ENCODE data around the gene SH2B3.

DNA sequence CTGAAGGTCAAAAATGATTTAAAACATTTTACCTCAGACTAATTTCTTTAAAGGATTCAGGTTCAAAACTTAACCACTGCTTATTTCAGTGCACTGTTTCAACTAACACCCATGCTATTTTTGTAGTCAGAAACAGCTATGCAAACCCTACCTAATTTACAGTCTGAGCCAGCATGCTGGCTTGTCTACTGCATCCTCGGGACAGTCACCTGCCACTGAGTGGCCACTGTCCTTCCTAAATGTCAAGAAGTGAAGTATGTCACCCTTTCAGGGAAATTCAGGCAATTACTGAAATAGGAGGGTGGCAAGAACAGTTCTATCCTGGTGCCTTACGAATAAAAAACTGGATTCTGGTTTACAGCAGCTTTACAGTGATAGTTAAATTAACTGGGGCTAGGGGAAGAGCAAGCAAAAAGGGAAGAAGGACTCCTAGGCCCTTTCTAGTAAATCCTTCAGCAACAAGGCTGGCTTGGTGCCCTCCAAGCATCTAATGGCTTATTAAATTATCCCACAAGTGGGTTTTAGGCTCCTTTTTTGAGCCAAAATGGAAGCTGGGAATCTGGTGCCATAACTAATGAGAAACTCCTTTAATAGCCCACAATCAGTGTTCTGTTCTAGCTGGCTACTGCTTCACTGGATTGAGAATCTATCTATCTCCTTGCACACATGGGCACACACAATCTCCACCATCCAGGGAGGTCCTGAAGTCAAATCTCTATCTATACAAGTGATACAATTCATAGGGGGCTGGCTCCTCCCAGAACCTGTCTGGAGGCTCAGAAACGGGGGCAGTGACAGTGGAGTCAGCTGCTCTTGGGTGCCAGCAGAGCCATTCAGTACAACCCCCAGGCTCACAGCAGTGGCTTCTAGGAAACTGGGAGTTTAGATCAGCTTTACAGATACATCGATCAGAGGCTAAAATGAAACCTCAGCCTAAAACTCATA, 43.4 kb downstream of the SH2B3 start:
- TF ChIP-seq POLR2AphosphoS5 (IDR thresholded peaks at IDR 0.05; ENCODE audit: low read depth) = 0 out of 2 replicates have a peak, but pooled peaks have one; percentile 11
- TF ChIP-seq, protein P1, sequence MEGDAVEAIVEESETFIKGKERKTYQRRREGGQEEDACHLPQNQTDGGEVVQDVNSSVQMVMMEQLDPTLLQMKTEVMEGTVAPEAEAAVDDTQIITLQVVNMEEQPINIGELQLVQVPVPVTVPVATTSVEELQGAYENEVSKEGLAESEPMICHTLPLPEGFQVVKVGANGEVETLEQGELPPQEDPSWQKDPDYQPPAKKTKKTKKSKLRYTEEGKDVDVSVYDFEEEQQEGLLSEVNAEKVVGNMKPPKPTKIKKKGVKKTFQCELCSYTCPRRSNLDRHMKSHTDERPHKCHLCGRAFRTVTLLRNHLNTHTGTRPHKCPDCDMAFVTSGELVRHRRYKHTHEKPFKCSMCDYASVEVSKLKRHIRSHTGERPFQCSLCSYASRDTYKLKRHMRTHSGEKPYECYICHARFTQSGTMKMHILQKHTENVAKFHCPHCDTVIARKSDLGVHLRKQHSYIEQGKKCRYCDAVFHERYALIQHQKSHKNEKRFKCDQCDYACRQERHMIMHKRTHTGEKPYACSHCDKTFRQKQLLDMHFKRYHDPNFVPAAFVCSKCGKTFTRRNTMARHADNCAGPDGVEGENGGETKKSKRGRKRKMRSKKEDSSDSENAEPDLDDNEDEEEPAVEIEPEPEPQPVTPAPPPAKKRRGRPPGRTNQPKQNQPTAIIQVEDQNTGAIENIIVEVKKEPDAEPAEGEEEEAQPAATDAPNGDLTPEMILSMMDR (conservative IDR thresholded peaks at IDR 0.05; ENCODE audit: low read depth in 2 of 2) = no peak
- TF ChIP-seq ZNF331 (CRISPR knock-in tag; IDR thresholded peaks at IDR 0.05; ENCODE audit: low read depth) = no peak
- no peak for TF ChIP-seq REST (IDR thresholded peaks at IDR 0.05; ENCODE audit: unreplicated experiment)
- TF ChIP-seq EZH2 (IDR thresholded peaks at IDR 0.05; ENCODE audit: low read depth, unreplicated experiment) = no peak
- TF ChIP-seq EZH2phosphoT487 (IDR thresholded peaks at IDR 0.05; ENCODE audit: unreplicated experiment) = no peak

All from GM23338 (cell line).